NCI-H1436 treated with DMSO at 0.1 percent for 48 hours (cell line): ENCODE data around the gene DDX43.
A peak's percentile ranks its signal among the peaks of the same experiment; 100 is the strongest.
"Not testable (repeated sequence)": the region's sequence is repeated elsewhere in the genome, so short reads cannot be mapped to it uniquely, and the experiment has no call there.

Experiments
- DNase-seq: peaks from one replicate; lab custom pipeline; 2025; lab: John Stamatoyannopoulos, UW

Gene DDX43

GRCh38 chr6:73388800-73389512 lies 5.7 kb upstream of the DDX43 start:
- no peak for DNase-seq

DNA sequence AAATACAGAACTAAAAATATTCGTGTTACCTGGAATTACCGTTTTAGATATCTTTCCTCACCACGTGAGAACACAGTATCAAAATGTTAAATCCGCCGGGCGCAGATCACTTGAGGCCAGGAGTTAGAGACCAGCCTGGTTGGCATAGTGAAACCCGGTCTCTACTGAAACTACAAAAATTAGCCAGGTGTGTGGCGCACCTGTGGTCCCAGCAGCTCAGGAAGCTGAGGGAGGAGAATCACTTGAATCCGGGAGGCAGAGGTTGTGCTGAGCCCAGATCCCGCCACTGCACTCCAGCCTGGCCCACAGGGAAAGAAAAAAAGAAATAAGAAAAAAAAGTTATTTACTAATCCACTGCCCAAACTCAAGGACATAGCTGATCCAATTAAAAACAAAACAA lies 4.8 kb upstream of the DDX43 start:
- DNase-seq = no peak

DNA sequence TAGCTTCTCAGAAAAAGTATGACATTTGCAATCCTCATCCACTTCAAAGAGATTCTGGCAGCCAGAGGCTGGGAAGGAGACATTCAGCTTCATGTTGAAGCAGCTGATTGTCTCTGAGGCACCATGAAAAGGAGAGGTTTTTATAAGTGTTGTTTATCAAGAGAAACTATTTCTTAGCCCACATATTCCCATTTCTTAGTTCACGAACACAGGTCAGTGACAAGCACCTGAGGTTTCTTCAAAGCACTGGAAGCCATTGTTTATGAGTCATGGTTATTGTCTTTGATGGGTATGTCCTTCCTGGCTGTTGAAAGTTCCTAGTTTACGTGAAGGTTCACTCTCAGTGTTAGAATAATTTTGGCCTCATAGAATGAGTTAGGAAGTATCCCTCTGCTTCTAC lies 3.0 kb upstream of the DDX43 start:
- DNase-seq = no peak

DNA sequence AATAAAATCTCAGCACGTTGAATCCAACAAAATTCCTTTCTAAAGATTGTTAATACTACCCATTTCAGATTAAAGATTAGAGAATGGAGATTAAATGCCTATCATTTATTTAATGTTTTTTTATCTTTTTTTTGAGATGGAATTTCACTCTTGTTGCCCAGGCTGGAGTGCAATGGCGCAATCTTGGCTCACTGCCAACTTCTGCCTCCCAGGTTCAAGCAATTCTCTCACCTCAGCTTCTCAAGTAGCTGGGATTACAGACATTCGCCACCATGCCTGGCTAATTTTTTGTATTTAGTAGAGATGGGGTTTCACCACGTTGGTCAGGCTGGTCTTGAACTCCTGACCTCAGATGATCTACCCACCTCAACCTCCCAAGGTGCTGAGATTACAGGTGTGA lies 2.4 kb upstream of the DDX43 start:
- DNase-seq = not testable (repeated sequence)

GRCh38 chr6:73393278-73393677 lies 1.4 kb upstream of the DDX43 start:
- DNase-seq = no peak

- DNase-seq = no peak
These were observed 1.2 kb downstream of the DDX43 start for GRCh38 chr6:73395875-73396274.

GRCh38 chr6:73400656-73401055 lies 6.0 kb downstream of the DDX43 start:
- DNase-seq = no peak

DNA sequence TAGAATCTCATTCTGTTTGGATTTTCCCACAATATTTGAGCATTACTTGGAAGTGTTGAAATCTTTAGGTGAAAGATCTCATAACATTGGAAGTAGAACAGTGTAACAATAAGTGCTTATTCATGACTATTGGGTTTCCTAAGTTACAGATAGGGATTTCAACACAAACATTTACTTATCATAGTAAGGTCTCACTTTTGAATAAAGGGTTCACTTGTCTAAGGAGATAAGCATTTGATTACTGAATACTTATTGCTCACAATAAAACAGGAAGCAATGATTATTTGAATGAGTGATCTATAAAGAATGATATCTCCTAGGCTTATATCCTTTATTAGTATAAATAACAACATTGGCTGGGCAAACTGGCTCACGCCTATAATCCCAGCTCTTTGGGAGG lies 14.8 kb downstream of the DDX43 start:
- no peak for DNase-seq

DNA sequence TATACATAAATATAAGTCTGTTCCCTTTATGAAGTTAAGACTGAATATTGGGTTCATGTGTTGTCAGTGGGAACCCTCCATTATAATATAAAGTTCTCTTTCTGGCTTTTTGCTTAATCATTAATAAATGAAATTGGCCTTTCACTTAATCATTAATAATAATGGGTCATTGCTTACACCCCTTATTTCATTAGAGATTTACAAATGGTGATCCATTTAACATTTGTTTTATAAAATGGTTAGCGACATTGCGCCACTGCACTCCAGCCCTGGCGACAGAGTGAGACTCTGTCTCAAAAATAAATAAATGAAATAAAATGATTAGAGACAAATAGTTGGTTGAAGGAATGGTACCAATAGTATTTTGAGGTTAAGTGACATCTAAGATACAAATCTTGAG lies 18.5 kb downstream of the DDX43 start:
- no peak for DNase-seq

DNA sequence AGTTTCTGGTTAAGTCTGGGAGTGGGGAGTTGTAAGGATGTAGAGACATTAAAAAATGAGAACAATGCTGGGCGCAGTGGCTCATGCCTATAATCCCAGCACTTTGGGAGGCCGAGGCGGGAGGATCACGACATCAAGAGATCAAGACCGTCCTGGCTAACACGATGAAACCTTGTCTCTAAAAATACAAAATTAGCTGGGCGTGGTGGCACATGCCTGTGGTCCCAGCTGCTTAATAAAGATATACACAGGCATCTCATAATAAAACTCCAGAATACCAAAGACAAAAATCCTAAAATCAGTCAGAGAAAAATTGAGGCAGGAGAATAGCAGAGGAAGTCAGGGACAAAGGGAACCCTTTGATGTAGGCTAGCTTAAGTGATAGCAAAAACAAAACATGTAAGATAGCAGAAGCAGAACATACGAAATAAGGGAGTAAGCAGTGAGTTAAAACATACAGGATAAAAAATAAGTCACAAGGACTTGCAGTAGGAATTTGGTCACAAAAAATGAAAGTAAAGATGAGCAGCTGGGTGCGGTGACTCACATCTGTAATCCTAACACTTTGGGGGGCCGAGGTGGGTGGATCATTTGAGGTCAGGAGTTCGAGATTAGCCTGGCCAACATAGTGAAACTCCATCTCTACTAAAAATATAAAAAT lies 23.6 kb downstream of the DDX43 start:
- DNase-seq = no peak

- no peak for DNase-seq
These were observed 26.9 kb downstream of the DDX43 start for GRCh38 chr6:73421534-73421933.

GRCh38 chr6:73435236-73435635 lies 40.6 kb downstream of the DDX43 start:
- no peak for DNase-seq

DNA sequence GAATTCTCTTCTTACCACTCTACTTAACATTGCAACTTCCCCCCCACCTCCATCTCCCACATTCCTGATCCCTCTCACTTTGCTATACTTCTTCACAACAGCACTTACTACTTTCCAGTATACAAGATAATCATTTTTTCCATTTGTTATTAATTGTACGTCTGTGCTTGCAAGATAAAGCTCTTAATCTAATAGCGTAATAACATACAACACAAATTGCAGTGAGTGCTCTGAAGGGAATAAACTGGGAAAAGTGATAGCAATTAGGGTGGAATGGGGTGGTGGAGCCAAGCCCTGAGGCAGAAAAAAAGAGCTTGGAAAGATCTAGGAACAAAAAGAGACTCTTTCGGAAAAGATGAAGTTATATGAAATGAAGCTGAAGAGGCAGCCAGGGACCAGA lies 48.9 kb downstream of the DDX43 start:
- DNase-seq = no peak

DNA sequence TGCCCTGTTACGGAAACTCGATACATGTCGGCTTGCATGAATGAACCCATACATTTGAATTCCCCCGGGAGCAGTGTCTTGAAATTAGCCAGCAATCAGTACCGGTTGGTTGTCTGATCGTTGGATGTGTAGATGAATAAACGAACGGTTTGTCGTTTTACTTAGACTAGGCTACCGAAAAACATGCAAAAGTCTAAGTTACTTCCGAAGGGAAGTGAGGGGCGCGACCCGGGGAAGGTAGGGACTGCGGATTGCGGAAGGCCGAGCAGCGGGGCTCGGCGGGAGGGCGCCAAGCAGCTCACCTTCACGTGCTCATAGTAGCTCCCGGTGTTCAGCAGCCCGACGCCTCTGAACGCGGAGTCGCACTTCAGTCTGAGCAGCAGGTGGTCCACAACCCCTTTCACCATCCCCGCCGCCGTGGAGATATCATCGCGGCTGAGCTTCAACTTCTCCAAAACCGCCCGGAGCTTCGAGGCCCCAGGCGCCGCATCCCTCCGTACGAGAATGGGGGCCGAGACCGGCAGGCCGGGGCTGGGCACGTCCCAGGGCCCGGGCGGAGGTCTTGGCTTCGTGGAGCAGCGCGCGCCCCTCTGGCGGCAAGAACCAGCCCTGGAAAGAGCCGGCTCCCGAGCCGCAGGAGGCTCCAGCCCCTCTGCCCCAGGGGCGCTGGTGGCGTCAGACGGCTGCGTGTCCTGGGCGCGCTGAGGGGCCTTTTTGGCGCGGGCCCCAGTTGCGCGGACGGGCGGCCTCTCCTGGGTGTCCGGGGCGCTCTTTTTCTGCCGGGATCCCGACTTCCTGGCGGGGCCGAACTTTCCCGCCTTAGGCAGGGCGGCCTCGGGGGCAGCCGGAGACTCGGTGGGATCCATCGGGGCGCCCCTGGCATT lies 56.8 kb downstream of the DDX43 start:
- no peak for DNase-seq

GRCh38 chr6:73452107-73452461 lies 57.5 kb downstream of the DDX43 start, which contains the start of gene CGAS:
TSS of gene CGAS (minus strand) at chr6:73452297. CDS start at chr6:73452181, 116 bp downstream.
- DNase-seq = no peak

- no peak for DNase-seq
These were observed 61.4 kb downstream of the DDX43 start for GRCh38 chr6:73455865-73456629.

DNA sequence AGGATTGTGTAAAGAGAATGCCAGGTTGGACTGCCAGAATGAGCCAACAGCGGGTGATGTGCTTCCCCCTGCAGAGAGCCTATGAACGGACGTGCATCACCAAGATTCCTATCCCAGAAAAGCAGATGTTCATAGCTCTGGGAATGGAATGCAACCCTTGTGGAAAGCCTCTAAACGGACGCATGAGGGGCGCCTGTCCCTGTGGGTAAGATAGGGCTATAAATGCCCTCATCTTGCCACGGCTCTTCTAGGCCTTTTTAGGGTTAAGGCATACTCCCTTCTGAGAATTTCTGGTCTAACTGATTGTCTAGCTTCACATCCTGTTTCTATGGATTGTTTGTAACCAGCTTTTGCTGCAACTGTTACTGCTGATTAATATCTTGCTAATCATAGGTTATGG lies 64.8 kb downstream of the DDX43 start:
- DNase-seq = not testable (repeated sequence)

DNA sequence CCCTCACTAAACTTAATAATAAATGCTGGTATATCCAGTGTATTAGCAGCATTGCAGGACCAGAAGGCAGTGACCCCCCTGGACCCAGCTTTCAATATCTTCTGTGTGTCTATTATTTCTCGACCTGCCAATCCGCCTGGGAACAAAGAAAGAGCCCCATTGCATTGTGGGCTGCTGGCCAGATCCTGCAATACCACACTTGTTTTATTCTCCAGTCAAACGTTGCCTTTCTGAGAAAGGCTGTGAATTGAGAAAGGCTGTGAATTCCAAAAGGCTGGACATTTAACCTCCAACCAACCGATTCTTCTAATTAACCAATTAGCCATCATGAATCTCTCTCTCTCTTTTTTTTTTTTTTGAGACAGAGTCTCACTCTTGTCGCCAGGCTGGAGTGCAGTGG lies 65.4 kb downstream of the DDX43 start:
- DNase-seq = no peak

GRCh38 chr6:73461537-73462350 lies 67.1 kb downstream of the DDX43 start, which contains the start of gene MTO1:
TSS of gene MTO1 (plus strand) at chr6:73461737. CDS start at chr6:73461855, 118 bp downstream.
- peak; percentile 27 for DNase-seq
